Ishikawa (cell line): ENCODE measurements around the gene PLA2G5.

Experiments
- CREB1 ChIP-seq: IDR thresholded peaks from 2 replicates; pipeline ENCODE4 v1.6.1; 2012; ENCODE audit warnings: low read depth
- EP300 ChIP-seq: IDR thresholded peaks from 2 replicates; pipeline ENCODE4 v1.6.1; 2012; ENCODE audit warnings: borderline replicate concordance
- MAX ChIP-seq: IDR thresholded peaks from 2 replicates; pipeline ENCODE4 v1.6.1; 2012
- NFIC ChIP-seq: IDR thresholded peaks from 2 replicates; pipeline ENCODE4 v1.6.1; 2012
- TCF12 ChIP-seq: IDR thresholded peaks from 2 replicates; pipeline ENCODE4 v1.6.1; 2012; ENCODE audit warnings: low read depth
- YY1 ChIP-seq: IDR thresholded peaks from 2 replicates; pipeline ENCODE4 v1.6.1; 2012; ENCODE audit warnings: low read depth

DNA sequence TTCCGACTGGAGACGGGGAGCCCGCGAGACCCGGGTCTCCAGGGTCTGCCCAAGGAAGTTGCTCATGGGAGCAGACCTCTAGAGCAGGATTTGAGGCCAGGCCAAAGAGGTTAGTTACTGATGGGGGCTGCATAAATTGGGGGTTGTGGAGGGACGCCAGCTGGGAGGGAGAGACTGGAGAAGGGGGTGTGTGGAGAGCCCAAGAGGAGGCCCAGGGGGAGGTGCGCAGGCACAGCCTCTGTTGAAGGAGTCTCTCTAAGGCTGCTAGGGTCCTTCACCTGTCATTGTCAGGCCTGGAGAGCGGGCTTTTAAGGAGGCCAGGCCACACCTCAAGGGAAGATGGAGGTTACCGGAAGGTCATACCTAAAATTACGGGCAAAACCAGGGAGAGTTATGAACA is 363 bp downstream of the PLA2G5 start:
- TF ChIP-seq CREB1 (no peak), NFIC (no peak), EP300 (no peak), YY1 (no peak), MAX (no peak), TCF12 (no peak)
